HUES48 (cell line): Measurements from ENCODE around the gene UBASH3B.

Source experiments
- H3K27ac ChIP-seq: one replicate; pipeline ENCODE4 v1.7.0; 2013; ENCODE audit warnings: low read depth, low read length, inconsistent platforms
- H3K27me3 ChIP-seq: 2 replicates; pipeline ENCODE4 v1.6.1; 2013; ENCODE audit warnings: mild to moderate bottlenecking, low read length; ENCODE audit not compliant: control insufficient read depth, insufficient read depth
- H3K36me3 ChIP-seq: 2 replicates; pipeline ENCODE4 v1.6.1; 2013; ENCODE audit warnings: low read length; ENCODE audit not compliant: control insufficient read depth, insufficient read depth
- H3K4me1 ChIP-seq: 2 replicates; pipeline ENCODE4 v1.6.1; 2013; ENCODE audit warnings: mild to moderate bottlenecking, low read length; ENCODE audit not compliant: control insufficient read depth, insufficient read depth
- H3K4me3 ChIP-seq: 2 replicates; pipeline ENCODE4 v1.5.1; 2013; ENCODE audit warnings: mild to moderate bottlenecking, low read depth, low read length
- H3K9ac ChIP-seq: 2 replicates; pipeline ENCODE4 v1.6.1; 2013; ENCODE audit warnings: mild to moderate bottlenecking, low read depth, low read length, moderate library complexity
- H3K9me3 ChIP-seq: 2 replicates; pipeline ENCODE4 v1.6.1; 2013; ENCODE audit warnings: low read length; ENCODE audit not compliant: control insufficient read depth, insufficient read depth

UBASH3B gene

DNA sequence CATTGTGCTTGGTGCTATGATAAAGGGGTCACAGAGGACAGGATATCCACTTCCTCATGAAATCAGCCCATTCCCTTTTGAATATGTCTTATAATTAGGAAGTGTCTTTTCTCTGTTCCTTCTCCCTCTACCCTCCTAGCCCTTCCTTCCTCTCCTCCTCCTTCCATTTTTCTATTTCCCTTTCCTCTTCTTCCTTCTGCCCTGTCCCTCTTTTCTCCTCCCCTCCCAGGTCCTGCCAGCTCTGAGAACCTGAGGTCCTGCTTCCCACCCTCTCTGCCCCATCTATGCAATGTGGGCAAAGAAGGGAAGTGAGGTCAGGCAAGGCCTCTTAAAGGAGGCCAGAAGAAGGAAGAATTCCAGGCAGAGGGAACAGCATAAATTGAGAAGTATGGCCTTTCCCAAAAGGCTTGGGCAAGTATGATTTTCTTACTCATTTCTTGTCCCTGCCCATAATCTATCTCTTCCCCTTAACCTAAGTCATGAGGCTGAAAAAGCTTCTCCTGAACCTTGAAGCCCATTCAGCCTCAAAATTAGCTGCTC is 7.7 kb upstream of the UBASH3B start:
- Histone ChIP-seq H3K4me3 (no peak overlapping the region), H3K36me3 (no peaks in the 10 kb centered on the region), H3K9me3 (no peaks in the 10 kb centered on the region), H3K27me3 (no peaks in the 10 kb centered on the region; the same call in 1 of the 2 replicates), H3K9ac (no peak overlapping the region), H3K27ac (no peak overlapping the region), H3K4me1 (no peaks in the 10 kb centered on the region)

DNA sequence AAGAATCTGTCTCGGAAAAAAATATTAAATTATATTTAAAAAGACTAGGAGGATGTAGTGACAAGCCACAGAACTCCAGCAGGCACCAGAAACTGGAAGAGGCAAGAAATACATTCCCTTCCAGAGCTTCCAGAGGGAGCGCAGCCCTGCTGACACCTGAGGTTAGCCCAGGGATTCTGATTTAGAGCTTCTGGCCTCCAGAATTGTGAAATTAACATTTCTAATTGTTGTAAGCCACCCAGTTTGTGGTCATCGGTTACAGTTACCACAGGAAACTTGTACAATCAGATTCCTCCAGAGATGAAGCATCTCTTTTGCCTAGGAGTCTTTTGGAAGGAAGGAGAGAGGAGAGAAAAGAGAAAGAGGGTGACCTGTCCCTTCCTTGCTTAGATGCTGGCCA is 6.4 kb upstream of the UBASH3B start:
- H3K4me1 ChIP-seq: no peaks in the 10 kb centered on the region
- H3K27me3 ChIP-seq: peaks cover 9% of the 10 kb centered on the region
- no peak overlapping the region for H3K9ac ChIP-seq
- no peaks in the 10 kb centered on the region for H3K36me3 ChIP-seq
- H3K9me3 ChIP-seq: no peaks in the 10 kb centered on the region
- H3K4me3 ChIP-seq: no peak overlapping the region
- H3K27ac ChIP-seq: no peak overlapping the region

DNA sequence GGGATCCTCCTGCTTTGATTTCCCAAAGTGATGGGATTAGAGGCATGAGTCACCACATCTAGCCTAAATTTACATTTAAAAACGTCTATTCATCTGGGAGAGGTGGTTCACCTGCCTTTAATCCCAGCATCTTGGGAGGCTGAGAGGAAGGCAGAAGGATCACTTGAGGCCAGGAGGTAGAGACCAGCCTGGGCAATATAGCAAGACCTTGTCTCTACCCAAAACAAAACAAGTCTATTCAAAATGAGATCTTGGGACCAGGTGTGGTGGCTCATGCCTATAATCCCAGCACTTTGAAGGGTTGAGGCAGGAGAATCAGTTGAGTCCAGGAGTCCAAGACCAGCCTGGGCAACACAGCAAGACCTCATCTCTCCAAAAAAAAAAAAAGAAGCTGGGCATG is 4.9 kb upstream of the UBASH3B start:
- no peak overlapping the region for H3K9ac ChIP-seq
- no peak overlapping the region for H3K4me3 ChIP-seq
- no peaks in the 10 kb centered on the region for H3K9me3 ChIP-seq
- H3K36me3 ChIP-seq: no peaks in the 10 kb centered on the region
- H3K4me1 ChIP-seq: peaks cover 6% of the 10 kb centered on the region; the same call in 1 of the 2 replicates
- no peak overlapping the region for H3K27ac ChIP-seq
- H3K27me3 ChIP-seq: peaks cover 21% of the 10 kb centered on the region

DNA sequence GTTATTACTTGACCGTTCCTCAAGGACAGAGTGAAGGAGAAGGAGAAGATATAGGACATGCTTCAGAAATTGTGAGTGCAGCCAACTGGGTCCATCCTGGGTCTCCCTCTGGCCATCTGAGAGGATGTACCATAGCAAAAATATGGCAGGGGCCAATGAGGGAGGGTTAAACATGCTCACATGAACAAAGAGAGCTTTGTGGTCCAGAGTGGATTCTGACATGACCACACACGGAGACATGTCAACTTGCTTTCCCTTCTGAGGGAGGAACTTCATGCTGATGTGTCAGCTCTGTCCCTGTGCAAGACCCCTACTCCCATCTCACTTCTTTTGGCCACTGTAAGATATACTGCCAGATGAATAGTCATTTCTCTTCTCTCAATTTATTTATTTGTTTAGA is 3.0 kb upstream of the UBASH3B start:
- peaks cover 6% of the 10 kb centered on the region; the same call in 1 of the 2 replicates for H3K4me1 ChIP-seq
- H3K9ac ChIP-seq: no peak overlapping the region
- H3K27ac ChIP-seq: no peak overlapping the region

DNA sequence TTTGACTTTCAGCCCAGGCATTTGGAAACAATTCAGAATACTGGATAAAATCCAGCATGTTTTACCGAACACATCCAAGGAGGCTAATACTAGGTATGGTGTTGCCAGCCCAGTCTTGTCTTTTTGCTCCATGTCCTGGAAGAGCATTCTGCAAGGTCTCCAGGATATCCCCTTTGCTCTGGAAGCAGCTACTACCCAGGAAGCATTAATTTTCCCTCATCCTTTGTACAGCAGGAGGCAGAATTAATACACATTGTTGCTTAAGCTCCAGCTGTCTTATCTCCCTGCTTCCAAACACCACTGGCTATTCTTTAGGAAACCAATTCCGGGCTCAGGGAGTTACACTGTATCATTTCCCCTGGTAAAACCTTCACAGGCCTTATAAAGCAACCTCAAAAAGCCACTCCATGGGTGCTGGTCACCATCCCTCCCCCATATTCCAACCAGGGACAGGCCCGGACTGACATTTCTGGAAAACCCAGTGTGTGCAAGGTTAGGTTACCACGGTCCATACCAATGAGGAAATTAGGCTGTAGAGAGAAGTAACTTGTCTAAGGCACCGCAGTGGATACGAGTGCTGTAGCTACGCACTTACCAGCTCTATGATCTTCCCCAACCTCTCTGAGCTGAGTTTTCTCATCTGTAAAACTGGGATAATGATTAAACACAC is 1.5 kb upstream of the UBASH3B start:
- Histone ChIP-seq H3K4me1 (peaks cover 6% of the 10 kb centered on the region; the same call in 1 of the 2 replicates), H3K4me3 (no peak overlapping the region), H3K36me3 (no peaks in the 10 kb centered on the region), H3K9me3 (no peaks in the 10 kb centered on the region), H3K27ac (no peak overlapping the region), H3K9ac (no peak overlapping the region), H3K27me3 (peaks cover 25% of the 10 kb centered on the region)

More for the DNA sequence above, 3.0 kb upstream of the UBASH3B start:
- peaks cover 24% of the 10 kb centered on the region for H3K27me3 ChIP-seq
- no peaks in the 10 kb centered on the region for H3K9me3 ChIP-seq
- no peaks in the 10 kb centered on the region for H3K36me3 ChIP-seq
- H3K4me3 ChIP-seq: no peak overlapping the region

DNA sequence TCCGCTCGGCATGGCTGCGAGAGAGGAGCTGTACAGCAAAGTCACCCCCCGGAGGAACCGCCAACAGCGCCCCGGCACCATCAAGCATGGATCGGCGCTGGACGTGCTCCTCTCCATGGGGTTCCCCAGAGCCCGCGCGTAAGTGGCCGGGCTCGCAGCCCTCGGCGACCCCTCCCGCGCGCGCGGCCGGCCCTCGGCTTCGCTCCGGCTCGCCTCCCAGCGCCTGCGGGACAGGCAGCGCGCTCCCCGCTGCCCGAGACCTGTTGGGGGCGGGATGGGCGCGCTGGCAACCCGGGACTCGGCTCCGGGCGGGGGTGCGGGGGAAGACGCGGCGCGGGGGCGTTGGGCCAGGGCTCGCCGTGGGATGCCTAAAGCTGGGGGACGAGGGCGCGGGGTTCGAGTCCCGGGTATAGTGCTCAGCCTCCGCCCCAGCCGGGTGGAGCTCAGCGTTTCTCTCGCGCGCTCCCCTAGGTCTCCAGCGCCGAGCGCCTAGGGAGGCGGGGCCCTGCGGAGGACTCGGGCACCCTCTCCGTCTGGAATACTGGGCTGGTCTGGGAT is 630 bp downstream of the UBASH3B start:
- Histone ChIP-seq H3K27me3 (peaks cover 25% of the 10 kb centered on the region), H3K9ac (peak overlapping the region; percentile 30; the same call in 1 of the 2 replicates), H3K4me1 (peaks cover 6% of the 10 kb centered on the region; the same call in 1 of the 2 replicates), H3K27ac (peak overlapping the region; percentile 70), H3K4me3 (peak overlapping the region; percentile 91), H3K36me3 (no peaks in the 10 kb centered on the region), H3K9me3 (no peaks in the 10 kb centered on the region)

DNA sequence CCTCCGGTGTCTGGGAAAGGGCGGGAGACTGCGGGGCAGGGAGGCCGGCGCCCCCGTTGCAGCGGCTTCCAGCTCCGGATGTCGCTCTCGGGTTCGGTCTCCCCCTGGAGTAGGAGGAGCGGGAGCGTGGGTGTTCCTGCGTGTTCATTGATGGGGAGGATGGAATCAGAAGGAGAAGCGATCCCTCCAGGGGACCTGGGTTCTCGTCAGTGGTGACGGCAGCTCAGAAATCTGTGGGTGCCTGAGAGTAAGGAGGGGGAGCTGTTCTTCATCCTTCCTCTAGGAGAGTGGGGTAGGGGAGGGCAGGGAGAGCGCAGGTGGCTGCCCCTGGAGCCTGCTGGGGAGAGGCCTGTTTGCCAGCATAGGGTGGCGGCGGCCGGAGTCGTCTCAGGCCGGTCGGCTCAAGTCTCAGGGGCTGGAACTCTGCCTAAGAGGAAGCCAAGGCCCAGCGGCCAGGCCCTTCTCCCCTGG is 1.1 kb downstream of the UBASH3B start:
- H3K9ac ChIP-seq: no peak overlapping the region; the same call in 1 of the 2 replicates
- H3K27me3 ChIP-seq: peaks cover 25% of the 10 kb centered on the region
- H3K9me3 ChIP-seq: no peaks in the 10 kb centered on the region
- H3K4me3 ChIP-seq: peak overlapping the region; percentile 91
- H3K27ac ChIP-seq: no peak overlapping the region
- H3K4me1 ChIP-seq: peaks cover 6% of the 10 kb centered on the region; the same call in 1 of the 2 replicates
- H3K36me3 ChIP-seq: no peaks in the 10 kb centered on the region

DNA sequence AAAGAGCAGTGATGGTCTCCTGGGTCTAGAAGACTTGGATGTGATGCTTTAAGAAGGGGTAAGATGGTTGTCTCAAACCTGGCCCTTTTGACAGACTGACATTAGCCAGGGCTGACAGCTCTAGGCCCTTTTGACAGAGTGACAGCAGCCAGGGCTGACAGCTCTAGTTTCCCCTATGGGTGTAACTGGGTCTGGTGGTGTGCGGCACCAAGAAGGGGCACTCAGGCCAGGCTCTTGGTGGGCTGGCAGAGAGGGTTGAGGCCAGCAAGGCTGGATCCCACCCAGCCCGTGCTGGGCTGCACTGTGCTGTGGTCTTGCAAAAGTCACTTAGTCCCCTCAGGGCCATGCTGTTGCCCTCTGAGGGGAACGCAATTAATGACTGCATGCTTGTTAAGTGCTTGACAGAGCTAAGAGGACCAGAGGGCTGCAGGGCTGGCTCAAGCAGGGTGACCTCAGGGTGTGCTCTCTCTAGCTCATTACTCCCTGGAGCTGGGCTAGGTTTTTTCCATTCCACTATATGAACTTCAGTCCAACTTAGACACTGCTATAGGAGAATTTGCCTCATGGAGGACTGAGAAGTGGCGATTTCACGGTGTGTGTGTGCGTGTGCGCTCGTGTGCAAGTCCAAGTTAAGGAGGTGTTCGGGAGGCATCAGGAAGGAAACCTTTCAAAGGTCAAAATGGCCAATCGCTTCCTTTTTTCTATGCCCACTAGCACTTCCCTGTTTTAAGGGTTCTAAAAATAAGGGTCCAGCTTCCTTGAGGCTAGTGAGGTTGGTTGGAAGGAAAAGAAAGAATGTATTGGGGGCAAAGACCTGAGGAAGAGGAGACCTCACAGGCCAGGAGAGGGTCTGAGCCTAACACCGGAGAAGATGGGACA is 4.4 kb downstream of the UBASH3B start:
- H3K27ac ChIP-seq: no peak overlapping the region
- H3K36me3 ChIP-seq: no peaks in the 10 kb centered on the region
- peaks cover 4% of the 10 kb centered on the region; the same call in 1 of the 2 replicates for H3K4me1 ChIP-seq
- no peaks in the 10 kb centered on the region for H3K9me3 ChIP-seq
- H3K27me3 ChIP-seq: peaks cover 8% of the 10 kb centered on the region
- H3K9ac ChIP-seq: no peak overlapping the region
- H3K4me3 ChIP-seq: no peak overlapping the region

DNA sequence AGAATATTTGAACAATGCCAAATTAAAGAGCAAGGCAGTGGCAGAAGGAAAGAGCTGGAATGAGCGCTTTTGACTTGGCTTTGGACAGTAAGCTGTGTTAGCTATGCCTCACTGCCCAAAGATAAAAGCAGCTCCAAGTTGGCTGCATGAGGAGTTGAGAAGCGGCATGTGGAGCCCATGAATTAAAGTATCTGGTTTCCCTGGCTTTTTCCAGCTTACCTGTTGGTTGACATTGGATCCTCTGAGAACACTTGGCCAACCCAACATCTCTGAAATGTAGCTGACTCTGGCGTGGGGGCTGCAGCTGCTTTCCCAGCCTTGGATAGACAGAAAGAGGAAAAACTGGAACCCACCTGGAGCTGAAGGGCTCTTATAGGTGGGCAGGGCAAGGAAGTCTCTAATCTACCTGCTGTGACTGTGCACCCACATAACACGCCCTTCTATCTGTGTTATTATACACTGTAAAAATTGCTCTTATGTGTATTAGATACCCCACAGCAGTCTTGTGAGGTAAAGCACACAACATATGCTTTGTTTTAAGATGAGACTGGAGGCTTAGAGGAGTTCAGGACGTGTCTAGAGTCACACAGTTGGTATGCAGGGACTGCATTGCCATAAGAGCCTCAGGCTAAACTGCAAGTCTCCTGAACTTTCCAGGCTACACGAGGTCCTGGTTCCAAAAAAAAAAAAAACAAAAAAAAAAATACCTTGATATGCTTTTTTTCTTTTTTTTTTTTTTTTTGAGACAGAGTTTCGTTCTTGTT is 5.8 kb downstream of the UBASH3B start:
- Histone ChIP-seq H3K9ac (no peak overlapping the region), H3K4me1 (no peaks in the 10 kb centered on the region), H3K27me3 (0 out of 2 replicates have a peak, but pooled peaks cover 4% of the 10 kb centered on the region), H3K36me3 (no peaks in the 10 kb centered on the region), H3K9me3 (no peaks in the 10 kb centered on the region), H3K4me3 (no peak overlapping the region), H3K27ac (no peak overlapping the region)

DNA sequence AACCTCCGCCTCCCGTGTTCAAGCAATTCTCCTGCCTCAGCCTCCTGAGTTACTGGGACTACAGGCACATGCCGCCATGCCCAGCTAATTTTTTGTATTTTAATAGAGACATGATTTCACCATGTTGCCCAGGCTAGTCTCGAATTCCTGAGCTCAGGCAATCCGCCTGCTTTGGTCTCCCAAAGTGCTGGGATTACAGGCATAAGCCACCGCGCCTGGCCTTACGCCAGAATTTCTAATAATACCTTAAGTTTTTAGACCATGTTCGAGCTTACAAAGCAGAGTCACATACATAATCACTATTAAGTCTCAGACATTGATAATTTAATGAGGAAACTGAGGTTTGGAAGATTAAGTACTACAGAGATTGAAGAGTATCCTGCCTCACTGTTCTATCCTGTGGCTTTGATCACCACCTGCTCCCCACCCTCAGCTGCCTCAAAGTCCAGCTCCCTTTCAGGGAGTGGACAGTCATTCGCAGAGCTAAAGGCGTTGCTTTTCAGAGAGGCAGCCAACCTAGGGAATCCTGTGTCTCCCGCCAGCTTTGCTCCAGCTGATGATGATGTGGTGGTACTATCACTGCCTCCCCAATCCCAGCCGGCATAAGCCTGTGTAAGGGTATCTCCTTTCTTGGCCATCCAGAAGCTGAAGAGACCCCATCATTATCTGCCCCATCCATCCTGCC is 7.7 kb downstream of the UBASH3B start:
- no peaks in the 10 kb centered on the region for H3K27me3 ChIP-seq
- no peaks in the 10 kb centered on the region for H3K36me3 ChIP-seq
- H3K27ac ChIP-seq: no peak overlapping the region
- H3K4me1 ChIP-seq: no peaks in the 10 kb centered on the region
- no peaks in the 10 kb centered on the region for H3K9me3 ChIP-seq
- H3K9ac ChIP-seq: no peak overlapping the region
- H3K4me3 ChIP-seq: no peak overlapping the region
